ENCODE data around the gene NAALADL2.

The NAALADL2 gene

DNA sequence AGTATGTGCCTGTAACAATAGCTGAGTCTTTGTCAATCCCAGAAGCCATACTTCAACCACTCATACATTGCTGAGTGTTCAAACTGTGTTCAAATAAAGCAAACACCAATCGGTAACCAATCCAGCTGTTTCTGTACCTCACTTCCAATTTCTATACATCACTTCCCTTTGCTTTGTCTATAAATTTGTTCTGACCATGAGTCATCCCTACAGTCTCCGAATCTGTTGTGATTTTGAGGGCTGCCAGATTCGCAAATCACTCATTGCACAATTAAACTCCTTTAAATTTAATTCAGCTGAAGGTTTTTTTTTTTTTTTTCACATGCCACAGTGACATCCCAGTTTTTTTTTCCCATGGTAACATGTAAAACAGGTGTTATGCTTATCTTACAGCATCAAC, 870.3 kb downstream of the NAALADL2 start:
- ATAC-seq (ENCODE audit: insufficient read depth, low read depth) (no peak), DNase-seq (no peak)
- H3K4me2 ChIP-seq (ENCODE audit: insufficient read depth, low read length), result no peak overlapping the region

DNA sequence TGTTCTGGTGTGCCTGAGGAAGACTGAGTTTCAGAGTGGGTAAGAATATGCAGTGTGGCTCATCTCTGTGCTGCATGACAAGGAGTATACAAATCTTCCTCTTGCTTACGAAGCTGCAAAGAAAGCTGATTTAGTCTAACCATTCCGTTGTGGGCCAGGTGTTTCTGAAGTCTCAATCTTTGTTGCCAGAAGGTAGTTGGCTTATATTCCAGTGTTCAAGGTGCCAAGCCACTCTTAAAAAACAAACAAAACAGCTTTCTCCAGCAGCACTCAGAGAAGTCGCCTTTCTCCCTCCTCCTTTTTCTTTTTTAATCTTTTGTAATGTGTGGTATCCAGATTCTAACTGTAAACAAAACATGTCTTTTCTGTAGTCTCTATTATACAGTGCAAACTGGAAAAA, 872.4 kb downstream of the NAALADL2 start:
- no peak overlapping the region for H3K4me3 ChIP-seq (ENCODE audit: low read depth in 1 of 2, low read length in 2 of 2)
- TF ChIP-seq EZH2 (IDR thresholded peaks at IDR 0.05; ENCODE audit: borderline replicate concordance, low read depth, low read length, severe bottlenecking) (no peak), CTCF (IDR thresholded peaks at IDR 0.05; ENCODE audit: borderline replicate concordance, extremely low read depth, low read length, poor library complexity, severe bottlenecking) (no peak)
- H4K20me1 ChIP-seq (ENCODE audit: insufficient read depth, low read length), result no peaks in the 10 kb centered on the region
- H3K9ac ChIP-seq (ENCODE audit: low read depth, low read length), result no peak overlapping the region
- ATAC-seq (ENCODE audit: insufficient read depth, low read depth), result no peak
- no peaks in the 10 kb centered on the region for H3K27me3 ChIP-seq (ENCODE audit: insufficient read depth, low read length, poor library complexity)
- DNase-seq, result no peak
- no peaks in the 10 kb centered on the region for H3K36me3 ChIP-seq (ENCODE audit: insufficient read depth, low read length)
- no peak overlapping the region for H3K4me2 ChIP-seq (ENCODE audit: insufficient read depth, low read length)
- no peak overlapping the region for H2AFZ ChIP-seq (ENCODE audit: low read depth, low read length)
- H3K79me2 ChIP-seq (ENCODE audit: insufficient read depth, low read length), result no peaks in the 10 kb centered on the region
- no peaks in the 10 kb centered on the region for H3K9me3 ChIP-seq (ENCODE audit: insufficient read depth, low read length, severe bottlenecking)
- no peak overlapping the region for H3K27ac ChIP-seq (ENCODE audit: low read length)
- H3K4me1 ChIP-seq (ENCODE audit: insufficient read depth, low read length), result no peaks in the 10 kb centered on the region

More for the DNA sequence above, 870.3 kb downstream of the NAALADL2 start:
- no peaks in the 10 kb centered on the region for H3K9me3 ChIP-seq (ENCODE audit: insufficient read depth, low read length, severe bottlenecking)
- H3K79me2 ChIP-seq (ENCODE audit: insufficient read depth, low read length), result no peaks in the 10 kb centered on the region
- no peak overlapping the region for H2AFZ ChIP-seq (ENCODE audit: low read depth, low read length)
- H3K4me1 ChIP-seq (ENCODE audit: insufficient read depth, low read length), result no peaks in the 10 kb centered on the region
- TF ChIP-seq CTCF (IDR thresholded peaks at IDR 0.05; ENCODE audit: borderline replicate concordance, extremely low read depth, low read length, poor library complexity, severe bottlenecking), result no peak
- no peak for TF ChIP-seq EZH2 (IDR thresholded peaks at IDR 0.05; ENCODE audit: borderline replicate concordance, low read depth, low read length, severe bottlenecking)
- no peaks in the 10 kb centered on the region for H4K20me1 ChIP-seq (ENCODE audit: insufficient read depth, low read length)
- no peak overlapping the region for H3K4me3 ChIP-seq (ENCODE audit: low read depth in 1 of 2, low read length in 2 of 2)
- H3K9ac ChIP-seq (ENCODE audit: low read depth, low read length), result no peak overlapping the region
- no peak overlapping the region for H3K27ac ChIP-seq (ENCODE audit: low read length)
- no peaks in the 10 kb centered on the region for H3K27me3 ChIP-seq (ENCODE audit: insufficient read depth, low read length, poor library complexity)
- H3K36me3 ChIP-seq (ENCODE audit: insufficient read depth, low read length), result no peaks in the 10 kb centered on the region

DNA sequence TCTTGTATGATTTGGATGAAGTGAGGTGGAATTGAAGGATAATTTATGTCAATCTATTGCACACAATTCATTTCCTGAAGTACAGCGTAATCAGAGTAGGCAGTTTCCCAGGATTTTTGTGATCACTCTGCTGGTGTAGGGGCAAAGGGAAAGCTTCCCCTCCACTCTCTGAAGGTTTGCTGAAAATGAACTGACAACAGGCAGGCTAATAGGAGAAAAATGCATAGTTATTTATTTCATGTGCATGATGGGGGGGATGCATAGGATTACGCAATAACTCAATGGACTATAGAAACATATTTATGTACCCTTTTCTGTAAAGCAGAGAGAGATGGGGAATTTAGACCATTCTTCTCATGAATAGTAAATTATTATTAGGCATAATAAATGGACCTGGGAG, 872.9 kb downstream of the NAALADL2 start:
- Histone ChIP-seq H3K27me3 (ENCODE audit: insufficient read depth, low read length, poor library complexity) (no peaks in the 10 kb centered on the region), H3K27ac (ENCODE audit: low read length) (no peak overlapping the region), H3K9me3 (ENCODE audit: insufficient read depth, low read length, severe bottlenecking) (no peaks in the 10 kb centered on the region), H3K36me3 (ENCODE audit: insufficient read depth, low read length) (no peaks in the 10 kb centered on the region), H3K4me1 (ENCODE audit: insufficient read depth, low read length) (no peaks in the 10 kb centered on the region), H3K4me3 (ENCODE audit: low read depth in 1 of 2, low read length in 2 of 2) (no peak overlapping the region), H3K79me2 (ENCODE audit: insufficient read depth, low read length) (no peaks in the 10 kb centered on the region), H3K9ac (ENCODE audit: low read depth, low read length) (no peak overlapping the region), H3K4me2 (ENCODE audit: insufficient read depth, low read length) (no peak overlapping the region), H4K20me1 (ENCODE audit: insufficient read depth, low read length) (no peaks in the 10 kb centered on the region), H2AFZ (ENCODE audit: low read depth, low read length) (no peak overlapping the region)
- TF ChIP-seq CTCF (IDR thresholded peaks at IDR 0.05; ENCODE audit: borderline replicate concordance, extremely low read depth, low read length, poor library complexity, severe bottlenecking) (no peak), EZH2 (IDR thresholded peaks at IDR 0.05; ENCODE audit: borderline replicate concordance, low read depth, low read length, severe bottlenecking) (no peak)
- DNase-seq (no peak), ATAC-seq (ENCODE audit: insufficient read depth, low read depth) (no peak)

GRCh38 chr3:175735866-175736265, 876.7 kb downstream of the NAALADL2 start:
- Histone ChIP-seq H3K9ac (ENCODE audit: low read depth, low read length) (no peak overlapping the region), H2AFZ (ENCODE audit: low read depth, low read length) (no peak overlapping the region), H3K4me3 (ENCODE audit: low read depth in 1 of 2, low read length in 2 of 2) (no peak overlapping the region), H3K27ac (ENCODE audit: low read length) (no peak overlapping the region), H3K4me2 (ENCODE audit: insufficient read depth, low read length) (no peak overlapping the region), H3K9me3 (ENCODE audit: insufficient read depth, low read length, severe bottlenecking) (no peaks in the 10 kb centered on the region), H4K20me1 (ENCODE audit: insufficient read depth, low read length) (no peaks in the 10 kb centered on the region), H3K4me1 (ENCODE audit: insufficient read depth, low read length) (no peaks in the 10 kb centered on the region), H3K27me3 (ENCODE audit: insufficient read depth, low read length, poor library complexity) (no peaks in the 10 kb centered on the region), H3K79me2 (ENCODE audit: insufficient read depth, low read length) (no peaks in the 10 kb centered on the region), H3K36me3 (ENCODE audit: insufficient read depth, low read length) (no peaks in the 10 kb centered on the region)
- TF ChIP-seq EZH2 (IDR thresholded peaks at IDR 0.05; ENCODE audit: borderline replicate concordance, low read depth, low read length, severe bottlenecking), result no peak
- no peak for TF ChIP-seq CTCF (IDR thresholded peaks at IDR 0.05; ENCODE audit: borderline replicate concordance, extremely low read depth, low read length, poor library complexity, severe bottlenecking)
- DNase-seq, result no peak
- no peak for ATAC-seq (ENCODE audit: insufficient read depth, low read depth)

Measured in DND-41 (cell line).